ENCODE data around the gene SLC38A1. TPM values are rescaled to one million over a fixed set of nuclear protein-coding genes. Genes with fewer than 3 reads are reported as not detected.

The SLC38A1 gene
- polyA plus RNA-seq, 1 of the 3 experiments (the other 2 are of a cell fraction) = 20.7 TPM

- H3K4me2 ChIP-seq = no peak overlapping the region
- peaks cover 39% of the 10 kb centered on the region for H3F3A ChIP-seq (replicated peaks; ENCODE audit: insufficient read depth)
- ChIA-PET CTCF (no interaction called here), POLR2A (no interaction called here)
- peaks cover 24% of the 10 kb centered on the region; the same call in 1 of the 2 replicates for H3K79me2 ChIP-seq (ENCODE audit: insufficient read depth)
- H3K27ac ChIP-seq (ENCODE audit: low read depth in 2 of 2, low read length in 1 of 2) = peak overlapping the region in 1 of 2 experiments; percentile 97; a peak in 1 of 4 replicates
- peaks cover 18 to 30% of the 10 kb centered on the region in 2 experiments for H3K4me1 ChIP-seq (ENCODE audit: control insufficient read depth in 1 of 2, insufficient read depth in 2 of 2, low read depth in 1 of 2, low read length in 1 of 2)
- H3K4me3 ChIP-seq (ENCODE audit: low read depth in 2 of 2, low read length in 1 of 2) = no peak overlapping the region
- no peaks in the 10 kb centered on the region; the same call in 1 of the 2 replicates for H3K9me2 ChIP-seq
- peaks cover 54% of the 10 kb centered on the region in 2 experiments for H3K36me3 ChIP-seq (replicated peaks in 1 of 2; ENCODE audit: control insufficient read depth in 1 of 2, insufficient read depth in 2 of 2, low read length in 1 of 2)
- no peaks in the 10 kb centered on the region for H3K27me3 ChIP-seq (ENCODE audit: insufficient read depth)
- H3K9ac ChIP-seq = no peak overlapping the region
- DNase-seq = no peak
- WGBS (ENCODE audit: low lambda C conversion rate) = 96% methylated on average over 5 of the region's 5 CpGs
- no peaks in the 10 kb centered on the region for H4K20me1 ChIP-seq (ENCODE audit: insufficient read depth)
- H3K9me3 ChIP-seq = no peaks in the 10 kb centered on the region
- TF ChIP-seq PBX3 (IDR thresholded peaks at IDR 0.05) (no peak), RXRA (IDR thresholded peaks at IDR 0.05; ENCODE audit: borderline replicate concordance, low read depth) (no peak), EP300 (IDR thresholded peaks at IDR 0.05; ENCODE audit: borderline replicate concordance in 1 of 2, low read depth in 1 of 2, low read length in 1 of 2) (no peak), POLR2AphosphoS5 (IDR thresholded peaks at IDR 0.05; ENCODE audit: low read depth, low read length) (no peak), RCOR1 (IDR thresholded peaks at IDR 0.05; ENCODE audit: low read length) (no peak)
- no peak overlapping the region for H2AFZ ChIP-seq (ENCODE audit: low read depth)
Measured at GRCh38 chr12:46223047-46223446, 45.8 kb downstream of the SLC38A1 start.

- no peak for DNase-seq
- no peaks in the 10 kb centered on the region for H4K20me1 ChIP-seq (ENCODE audit: insufficient read depth)
- TF ChIP-seq GATA2 (CRISPR knock-in tag; IDR thresholded peaks at IDR 0.05) = no peak
- no peak for TF ChIP-seq FOXJ3 (CRISPR knock-in tag; IDR thresholded peaks at IDR 0.05)
- TF ChIP-seq RFX5 (IDR thresholded peaks at IDR 0.05; ENCODE audit: low read length) = no peak
- no peak for TF ChIP-seq JUND (IDR thresholded peaks at IDR 0.05)
- TF ChIP-seq USF1 (IDR thresholded peaks at IDR 0.05; ENCODE audit: borderline replicate concordance, low read depth) = no peak
- TF ChIP-seq, protein P1, sequence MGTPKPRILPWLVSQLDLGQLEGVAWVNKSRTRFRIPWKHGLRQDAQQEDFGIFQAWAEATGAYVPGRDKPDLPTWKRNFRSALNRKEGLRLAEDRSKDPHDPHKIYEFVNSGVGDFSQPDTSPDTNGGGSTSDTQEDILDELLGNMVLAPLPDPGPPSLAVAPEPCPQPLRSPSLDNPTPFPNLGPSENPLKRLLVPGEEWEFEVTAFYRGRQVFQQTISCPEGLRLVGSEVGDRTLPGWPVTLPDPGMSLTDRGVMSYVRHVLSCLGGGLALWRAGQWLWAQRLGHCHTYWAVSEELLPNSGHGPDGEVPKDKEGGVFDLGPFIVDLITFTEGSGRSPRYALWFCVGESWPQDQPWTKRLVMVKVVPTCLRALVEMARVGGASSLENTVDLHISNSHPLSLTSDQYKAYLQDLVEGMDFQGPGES (IDR thresholded peaks at IDR 0.05; ENCODE audit: low read depth, low read length) = no peak
- TF ChIP-seq YY1 (IDR thresholded peaks at IDR 0.05; ENCODE audit: low read depth) = no peak
- no peak for TF ChIP-seq USF2 (IDR thresholded peaks at IDR 0.05; ENCODE audit: borderline replicate concordance, low read depth, low read length)
- no peak for TF ChIP-seq REST (IDR thresholded peaks at IDR 0.05; ENCODE audit: low read depth, low read length)
- ChIA-PET POLR2A (no interaction called here), CTCF (no interaction called here)
- peaks cover 54 to 55% of the 10 kb centered on the region in 2 experiments for H3K36me3 ChIP-seq (replicated peaks in 1 of 2; ENCODE audit: control insufficient read depth in 1 of 2, insufficient read depth in 2 of 2, low read length in 1 of 2)
- peaks cover 39% of the 10 kb centered on the region for H3F3A ChIP-seq (replicated peaks; ENCODE audit: insufficient read depth)
- H3K4me1 ChIP-seq (ENCODE audit: control insufficient read depth in 1 of 2, insufficient read depth in 2 of 2, low read depth in 1 of 2, low read length in 1 of 2) = peaks cover 18 to 30% of the 10 kb centered on the region in 2 experiments
- H3K4me2 ChIP-seq = no peak overlapping the region
- H3K9ac ChIP-seq = no peak overlapping the region
- 93% methylated on average over 1 of the region's 1 CpG for WGBS (ENCODE audit: low lambda C conversion rate)
- H3K4me3 ChIP-seq (ENCODE audit: low read depth in 2 of 2, low read length in 1 of 2) = no peak overlapping the region
- H3K27ac ChIP-seq (ENCODE audit: low read depth in 2 of 2, low read length in 1 of 2) = peak overlapping the region in 1 of 2 experiments; percentile 97; a peak in 3 of 4 replicates
- no peaks in the 10 kb centered on the region for H3K27me3 ChIP-seq (ENCODE audit: insufficient read depth)
- no peak overlapping the region for H2AFZ ChIP-seq (ENCODE audit: low read depth)
- no peaks in the 10 kb centered on the region; the same call in 1 of the 2 replicates for H3K9me2 ChIP-seq
- H3K9me3 ChIP-seq = no peaks in the 10 kb centered on the region
- H3K79me2 ChIP-seq (ENCODE audit: insufficient read depth) = peaks cover 24% of the 10 kb centered on the region; the same call in 1 of the 2 replicates
Measured at GRCh38 chr12:46222636-46223035, 46.2 kb downstream of the SLC38A1 start.

Measured in SK-N-SH (cell line).